Adrenal gland (tissue), 12 donors: ENCODE results near the gene TBC1D20. TPM values are rescaled to one million over a fixed set of nuclear protein-coding genes. Genes with fewer than 3 reads are reported as not detected.

Source experiments
- DNase-seq, 7 donors: peaks; one replicate each; pipeline ENCODE4 v3.0.0-alpha.2; 2019 to 2020
- H3K27ac ChIP-seq, 5 donors: fragments of 200-600 bp; sonication (generic) in 4 of 5; 1 replicate in 3 of 5; 2 replicates in 2 of 5; pipeline versions ENCODE4 v1.5.1 to v1.8.0; 2016 to 2020; ENCODE audit warnings: mild to moderate bottlenecking in 1 of 5
- H3K27me3 ChIP-seq: fragments of 200-600 bp; 2 replicates; pipeline ENCODE4 v1.8.0; 2021
- H3K36me3 ChIP-seq, 2 donors: fragments of 200-600 bp; replicated peaks in 1 of 2; 1 replicate in 1 of 2; 2 replicates in 1 of 2; pipeline versions ENCODE4 v1.5.1 to v1.8.0; 2018 to 2022
- H3K4me1 ChIP-seq, 2 donors: fragments of 200-600 bp; replicated peaks in 1 of 2; 1 replicate in 1 of 2; 2 replicates in 1 of 2; pipeline versions ENCODE4 v1.5.1 to v1.8.0; 2018 to 2021
- H3K4me3 ChIP-seq, 4 donors: fragments of 200-600 bp; sonication (generic) in 3 of 4; one replicate each; pipeline ENCODE4 v1.5.1; 2016 to 2018
- H3K9me3 ChIP-seq, 3 donors: fragments of 200-600 bp; sonication (generic) in 1 of 3; replicated peaks in 1 of 3; 1 replicate in 2 of 3; 2 replicates in 1 of 3; pipeline versions ENCODE4 v1.5.1 to v1.8.0; 2016 to 2021
- POLR2A ChIP-seq, 2 donors: fragments of 450-650 bp; IDR thresholded peaks; one replicate each; pipeline ENCODE4 v1.6.1; 2017; ENCODE audit warnings: antibody characterized with exemption in 2 of 2, mild to moderate bottlenecking in 2 of 2, moderate library complexity in 1 of 2
- WGBS, 4 donors: extraction: QIAGEN DNeasy Blood & Tissue Kit in 2 of 4; methylation state at CpG; one replicate each; pipeline versions ENCODE4 v1.1.5 to v1.1.7; 2013 to 2017; 5-methylcytosine and 5-hydroxymethylcytosine counted together
- intact Hi-C, 2 donors: fragments of 100-400 bp; cut with DNase I; formaldehyde crosslinking; loops; one replicate each; pipeline versions ENCODE4 v1.14.1 to v1.15.0; 2022 to 2023
- polyA plus RNA-seq, 3 donors: library from polyadenylated mRNA; stranded (reverse); fragments of 200-250 nt in 2 of 3; fragments of 350-450 nt in 1 of 3; fragmentation: Illumina TruSeq in 1 of 3; extraction: RNeasy Lipid Tissue Mini Kit (QIAGEN cat#74804) in 1 of 3; gene quantifications; one replicate each; pipeline ENCODE4 v1.2.3, GENCODE V29; 2013 to 2014
- total RNA-seq, 9 donors: library from RNA; depleted of rRNA in 4 of 9; stranded (reverse); fragments of >200 nt in 4 of 9; fragments of 120-200 nt in 1 of 9; fragmentation: NEBNext Ultra II Directional in 1 of 9; extraction: Animal tissue kit (Norgen Biotek cat#: 25700) in 1 of 9; gene quantifications; one replicate each; pipeline versions ENCODE4 v1.1.0 to v1.2.4, GENCODE V29; 2013 to 2023
- TF ChIP-seq, protein P1 (sequence below), 6 experiments: fragments of 450-650 bp in 4 of 6; fragments of 200-600 bp in 2 of 6; sonication (generic) in 1 of 6; IDR thresholded peaks; 1 replicate in 5 of 6; 2 replicates in 1 of 6; pipeline versions ENCODE4 v1.5.1 to v1.8.0; 2016 to 2021; ENCODE audit warnings: antibody characterized with exemption in 6 of 6, mild to moderate bottlenecking in 2 of 6, moderate library complexity in 1 of 6
- donor health status: healthy with polysubstance abuse.
- donor health status: Bipolar disorder and iron deficiency.
- donor health status: DM: yes; HTN: yes; CAD: no.
- donor health status: DM: no; HTN: no; CAD: no.
- donor health status: DM: no; HTN: no; CAD: no.
- donor health status: DM: yes; HTN: yes; CAD: no.

Gene TBC1D20
- total and polyA plus RNA-seq, 12 donors = 23.8 to 53.6 (median 44.3) TPM

DNA sequence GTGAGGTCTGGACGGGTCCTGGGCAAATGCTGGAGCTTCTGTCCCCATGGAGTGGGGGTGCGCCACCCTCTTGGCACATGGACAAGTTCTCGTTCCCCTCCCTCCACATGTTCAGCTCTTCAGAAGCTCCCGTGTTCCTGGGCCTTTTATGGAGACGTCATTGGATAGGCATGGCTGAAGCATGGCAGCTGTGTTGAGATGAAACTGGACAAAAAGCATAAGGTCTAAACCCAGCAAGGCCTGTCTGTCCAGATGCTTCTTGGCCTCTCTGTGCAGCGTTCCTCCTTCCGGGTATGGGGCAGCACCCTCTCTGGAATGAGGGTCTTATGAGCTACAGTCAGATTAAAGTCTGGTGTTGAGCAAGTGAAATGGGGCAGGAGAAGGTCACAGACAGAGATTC, 26.8 kb downstream of the TBC1D20 start:
- peaks cover 0 to 31% of the 10 kb centered on the region in 2 donors for H3K4me1 ChIP-seq
- H3K27me3 ChIP-seq = no peaks in the 10 kb centered on the region
- TF ChIP-seq, protein P1, sequence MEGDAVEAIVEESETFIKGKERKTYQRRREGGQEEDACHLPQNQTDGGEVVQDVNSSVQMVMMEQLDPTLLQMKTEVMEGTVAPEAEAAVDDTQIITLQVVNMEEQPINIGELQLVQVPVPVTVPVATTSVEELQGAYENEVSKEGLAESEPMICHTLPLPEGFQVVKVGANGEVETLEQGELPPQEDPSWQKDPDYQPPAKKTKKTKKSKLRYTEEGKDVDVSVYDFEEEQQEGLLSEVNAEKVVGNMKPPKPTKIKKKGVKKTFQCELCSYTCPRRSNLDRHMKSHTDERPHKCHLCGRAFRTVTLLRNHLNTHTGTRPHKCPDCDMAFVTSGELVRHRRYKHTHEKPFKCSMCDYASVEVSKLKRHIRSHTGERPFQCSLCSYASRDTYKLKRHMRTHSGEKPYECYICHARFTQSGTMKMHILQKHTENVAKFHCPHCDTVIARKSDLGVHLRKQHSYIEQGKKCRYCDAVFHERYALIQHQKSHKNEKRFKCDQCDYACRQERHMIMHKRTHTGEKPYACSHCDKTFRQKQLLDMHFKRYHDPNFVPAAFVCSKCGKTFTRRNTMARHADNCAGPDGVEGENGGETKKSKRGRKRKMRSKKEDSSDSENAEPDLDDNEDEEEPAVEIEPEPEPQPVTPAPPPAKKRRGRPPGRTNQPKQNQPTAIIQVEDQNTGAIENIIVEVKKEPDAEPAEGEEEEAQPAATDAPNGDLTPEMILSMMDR (IDR thresholded peaks at IDR 0.05) = no peak
- TF ChIP-seq POLR2A (IDR thresholded peaks at IDR 0.05) = no peak
- peaks cover 0 to 72% of the 10 kb centered on the region in 2 donors for H3K36me3 ChIP-seq
- peak overlapping the region in 2 of 5 donors; percentile 47 to 52 for H3K27ac ChIP-seq
- intact Hi-C loops = loop anchor here (5.0 kb wide), 2 partner anchors 37 to 42 kb away; no protein-coding TSS in a partner anchor
- WGBS, 4 donors = 75 to 80% (median 78%) methylated on average over 5 to 7 of the region's 7 CpGs
- peak in 1 of 7 donors; percentile 45 for DNase-seq
- H3K9me3 ChIP-seq = no peaks in the 10 kb centered on the region
- no peak overlapping the region for H3K4me3 ChIP-seq

DNA sequence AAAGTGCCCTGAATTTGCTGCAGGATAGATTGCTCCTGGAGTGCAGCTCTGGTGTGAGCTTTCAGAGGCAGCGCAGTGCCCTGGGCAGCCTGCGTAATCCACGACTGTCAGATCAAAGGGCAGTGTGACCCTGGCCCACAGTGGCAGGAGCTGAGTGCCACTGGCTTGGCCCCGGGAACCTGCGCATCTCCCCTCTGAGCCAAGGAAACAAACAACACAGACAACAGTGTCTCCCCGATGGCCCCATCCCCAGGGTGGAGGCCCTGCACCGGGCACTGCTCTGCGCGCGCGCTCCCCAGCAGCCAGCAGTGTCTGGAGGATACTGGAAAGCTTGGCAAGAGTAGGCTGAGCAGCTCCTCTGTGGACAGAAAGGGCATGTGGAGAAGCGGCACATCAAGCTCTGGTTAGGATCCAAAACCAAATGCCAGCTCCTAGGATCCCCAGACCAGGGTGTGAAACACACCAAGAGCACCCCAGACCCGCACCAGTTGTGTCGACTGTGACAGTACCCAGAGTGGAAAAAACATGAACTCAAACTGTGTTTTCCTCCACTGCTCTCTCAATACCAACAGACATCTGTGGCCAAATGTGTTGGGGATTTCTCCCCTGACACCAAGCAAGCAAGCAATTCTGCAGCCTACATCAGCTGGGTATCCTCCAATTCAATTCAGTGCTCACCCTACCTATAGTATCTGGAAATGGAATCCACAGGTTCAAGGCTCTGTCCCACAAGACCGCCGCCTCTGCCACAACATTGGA, 27.5 kb downstream of the TBC1D20 start:
- intact Hi-C loops = loop anchor here (5.0 kb wide), 3 partner anchors 37 to 73 kb away; no protein-coding TSS in a partner anchor
- H3K27me3 ChIP-seq = no peaks in the 10 kb centered on the region
- H3K36me3 ChIP-seq = peaks cover 0 to 72% of the 10 kb centered on the region in 2 donors
- H3K4me1 ChIP-seq = peaks cover 0 to 36% of the 10 kb centered on the region in 2 donors
- 45 to 57% (median 53%) methylated on average over 9 to 16 of the region's 16 CpGs for WGBS, 4 donors
- no peak overlapping the region for H3K4me3 ChIP-seq
- H3K9me3 ChIP-seq = no peaks in the 10 kb centered on the region
- peak in 6 of 7 donors; percentile 34 to 75 (median 68) for DNase-seq
- H3K27ac ChIP-seq = peak overlapping the region in 2 of 5 donors; percentile 47 to 52
- TF ChIP-seq POLR2A (IDR thresholded peaks at IDR 0.05) = no peak

DNA sequence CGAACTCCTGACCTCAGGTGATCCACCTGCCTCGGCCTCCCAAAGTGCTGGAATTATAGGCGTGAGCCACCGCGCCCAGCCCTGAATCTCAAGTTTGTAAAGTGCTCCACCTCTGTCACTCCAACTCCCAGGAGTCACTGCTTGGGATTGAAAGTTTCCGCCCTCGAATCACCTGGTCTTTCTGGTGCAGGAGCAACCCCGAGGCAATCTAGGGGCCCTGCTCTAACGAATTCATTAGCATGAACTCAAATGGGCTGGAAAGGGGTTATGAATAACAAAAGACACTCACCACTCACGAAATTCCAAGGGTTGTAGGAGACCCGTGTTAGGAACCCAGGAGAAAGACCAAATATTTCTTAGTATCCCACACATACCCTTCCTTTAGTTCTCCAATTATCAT, 28.1 kb downstream of the TBC1D20 start:
- DNase-seq = no peak
- intact Hi-C loops = loop anchor here in 1 of 2 donors (5.0 kb wide), 1 partner anchor 72 kb away; no protein-coding TSS in a partner anchor
- WGBS, 4 donors = 70 to 76% (median 76%) methylated on average over 10 to 11 of the region's 11 CpGs
- H3K27ac ChIP-seq = peak overlapping the region in 1 of 5 donors; percentile 47
- TF ChIP-seq, protein P1 (IDR thresholded peaks at IDR 0.05) = no peak
- no peak for TF ChIP-seq POLR2A (IDR thresholded peaks at IDR 0.05)
- H3K9me3 ChIP-seq = no peaks in the 10 kb centered on the region
- H3K4me1 ChIP-seq = peaks cover 0 to 36% of the 10 kb centered on the region in 2 donors
- no peaks in the 10 kb centered on the region for H3K27me3 ChIP-seq
- H3K4me3 ChIP-seq = no peak overlapping the region
- H3K36me3 ChIP-seq = peaks cover 0 to 72% of the 10 kb centered on the region in 2 donors

DNA sequence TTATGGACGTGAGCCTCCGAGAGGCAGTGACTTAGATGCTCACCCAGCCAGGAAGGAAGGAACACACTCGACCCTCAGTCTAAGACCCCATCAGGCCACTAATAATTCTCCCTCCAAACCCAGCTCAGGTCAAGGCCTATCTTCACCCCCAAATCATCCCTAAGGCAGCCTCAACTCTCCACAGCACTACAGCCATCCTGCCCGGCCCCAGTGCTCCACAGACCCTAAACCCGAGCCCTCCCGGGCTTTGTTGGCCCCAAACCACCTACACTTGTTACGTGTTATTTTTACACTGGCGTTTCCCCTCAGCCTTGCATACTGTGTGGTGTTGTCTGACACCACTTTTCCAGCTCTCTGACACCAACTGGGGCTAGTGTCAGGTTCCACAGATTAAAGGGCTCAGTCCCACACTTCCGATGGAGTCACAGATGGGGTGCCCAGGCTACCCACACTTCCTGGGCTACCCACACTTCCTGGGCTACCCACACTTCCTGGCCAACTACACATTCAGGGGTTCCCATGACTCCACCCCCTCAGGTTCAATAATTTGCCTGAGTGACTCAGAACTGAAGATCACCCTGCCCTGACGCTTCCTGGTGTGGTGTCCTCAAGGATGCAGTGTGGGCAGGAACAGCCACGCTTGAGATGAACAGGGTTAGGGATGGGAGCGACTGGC, 28.9 kb downstream of the TBC1D20 start:
- Histone ChIP-seq H3K27me3 (no peaks in the 10 kb centered on the region), H3K36me3 (peaks cover 0 to 71% of the 10 kb centered on the region in 2 donors), H3K4me3 (no peak overlapping the region), H3K27ac (peak overlapping the region in 2 of 5 donors; percentile 5 to 63), H3K9me3 (no peaks in the 10 kb centered on the region), H3K4me1 (peaks cover 0 to 36% of the 10 kb centered on the region in 2 donors)
- intact Hi-C loops = loop anchor here in 1 of 2 donors (5.0 kb wide), 1 partner anchor 71 kb away; no protein-coding TSS in a partner anchor
- WGBS, 4 donors = 71 to 83% (median 76%) methylated on average over 9 to 12 of the region's 12 CpGs
- no peak for TF ChIP-seq POLR2A (IDR thresholded peaks at IDR 0.05)
- TF ChIP-seq, protein P1 (IDR thresholded peaks at IDR 0.05) = no peak
- peak in 4 of 7 donors; percentile 28 to 55 (median 42) for DNase-seq
